Astrocyte (in vitro differentiated cells and primary cell): ENCODE data around the gene NCAM2. TPM values are rescaled to one million over a fixed set of nuclear protein-coding genes. Genes with fewer than 3 reads are reported as not detected.

Experiments
- DNase-seq: peaks from one replicate; pipeline ENCODE4 v3.0.0-alpha.2; 2010; ENCODE audit warnings: low read depth
- FAIRE-seq: peaks from 2 replicates; lab custom pipeline; 2011; peaks lifted over from hg19 to GRCh38; lab: Jason Lieb, UNC
- H2AFZ ChIP-seq: 2 replicates; pipeline ENCODE4 v1.6.0; 2012; ENCODE audit warnings: low read depth, low read length, inconsistent platforms
- H3K27ac ChIP-seq: 2 replicates; pipeline ENCODE4 v1.5.1; 2011; ENCODE audit warnings: low read depth, low read length, inconsistent platforms
- H3K27me3 ChIP-seq: 2 replicates; pipeline ENCODE4 v1.6.0; 2011; ENCODE audit warnings: low read length, inconsistent platforms; ENCODE audit not compliant: insufficient read depth
- H3K36me3 ChIP-seq: 2 replicates; pipeline ENCODE4 v1.5.1; 2011; ENCODE audit warnings: low read length, inconsistent platforms; ENCODE audit not compliant: insufficient read depth
- H3K4me1 ChIP-seq: 2 replicates; pipeline ENCODE4 v1.5.1; 2011; ENCODE audit warnings: low read length, inconsistent platforms; ENCODE audit not compliant: insufficient read depth
- H3K4me2 ChIP-seq: 2 replicates; pipeline ENCODE4 v1.6.0; 2012; ENCODE audit warnings: low read length, inconsistent platforms
- H3K4me3 ChIP-seq: 2 replicates; pipeline ENCODE4 v1.5.1; 2011; ENCODE audit warnings: low read depth, mild to moderate bottlenecking, low read length, inconsistent platforms; ENCODE audit not compliant: insufficient read depth
- H3K79me2 ChIP-seq: 2 replicates; pipeline ENCODE4 v1.6.0; 2012; ENCODE audit warnings: mild to moderate bottlenecking, low read length, inconsistent platforms; ENCODE audit not compliant: insufficient read depth
- H3K9ac ChIP-seq: 2 replicates; pipeline ENCODE4 v1.6.0; 2012; ENCODE audit warnings: mild to moderate bottlenecking, low read length, inconsistent platforms
- H3K9me3 ChIP-seq: 2 replicates; pipeline ENCODE4 v1.5.1; 2012; ENCODE audit warnings: low read depth, mild to moderate bottlenecking, low read length, inconsistent platforms; ENCODE audit not compliant: insufficient read depth
- H4K20me1 ChIP-seq: 2 replicates; pipeline ENCODE4 v1.6.0; 2012; ENCODE audit warnings: low read length, inconsistent platforms; ENCODE audit not compliant: insufficient read depth
- H3K27ac Mint-ChIP-seq: one replicate; pipeline ENCODE4 v1.8.0; 2021; ENCODE audit warnings: mild to moderate bottlenecking, mixed read lengths; ENCODE audit not compliant: unreplicated experiment
- H3K27me3 Mint-ChIP-seq: one replicate; pipeline ENCODE4 v1.8.0; 2021; ENCODE audit warnings: low read depth, mixed read lengths; ENCODE audit not compliant: unreplicated experiment
- H3K36me3 Mint-ChIP-seq: one replicate; pipeline ENCODE4 v1.8.0; 2021; ENCODE audit warnings: low read depth, mixed read lengths; ENCODE audit not compliant: unreplicated experiment
- H3K4me1 Mint-ChIP-seq: one replicate; pipeline ENCODE4 v1.8.0; 2021; ENCODE audit warnings: low read depth, mixed read lengths; ENCODE audit not compliant: unreplicated experiment
- H3K4me3 Mint-ChIP-seq: one replicate; pipeline ENCODE4 v1.8.0; 2021; ENCODE audit warnings: mild to moderate bottlenecking, moderate library complexity, mixed read lengths; ENCODE audit not compliant: unreplicated experiment
- H3K9me3 Mint-ChIP-seq: one replicate; pipeline ENCODE4 v1.8.0; 2021; ENCODE audit warnings: mild to moderate bottlenecking, mixed read lengths; ENCODE audit not compliant: unreplicated experiment
- CTCF ChIP-seq: IDR thresholded peaks from 2 replicates; pipeline ENCODE4 v1.5.1; 2011; ENCODE audit warnings: low read depth, mild to moderate bottlenecking, inconsistent platforms, low read length, moderate library complexity; ENCODE audit not compliant: insufficient read depth
- EZH2 ChIP-seq: IDR thresholded peaks from 2 replicates; pipeline ENCODE4 v1.6.1; 2012; ENCODE audit warnings: mild to moderate bottlenecking, low read length, inconsistent platforms; ENCODE audit not compliant: insufficient read depth
- total RNA-seq: library from RNA; stranded (reverse); gene quantifications from 2 replicates; pipeline ENCODE4 v1.2.1, GENCODE V29; 2021

NCAM2 gene
- total RNA-seq, 1 donor from 2014 or later, result 6.8 TPM

- no peak overlapping the region for H3K4me2 ChIP-seq
- Mint-ChIP-seq H3K27ac (no peak overlapping the region), H3K4me1 (no peaks in the 10 kb centered on the region), H3K27me3 (no peaks in the 10 kb centered on the region), H3K36me3 (no peaks in the 10 kb centered on the region), H3K4me3 (no peak overlapping the region), H3K9me3 (no peaks in the 10 kb centered on the region)
- no peaks in the 10 kb centered on the region for H3K27me3 ChIP-seq
- DNase-seq (no peak), FAIRE-seq (no peak)
- no peak overlapping the region for H2AFZ ChIP-seq
- H4K20me1 ChIP-seq, result no peaks in the 10 kb centered on the region
- H3K9me3 ChIP-seq, result no peaks in the 10 kb centered on the region
- peaks cover 3% of the 10 kb centered on the region for H3K4me1 ChIP-seq
- TF ChIP-seq EZH2 (no peak), CTCF (no peak)
- H3K79me2 ChIP-seq, result no peaks in the 10 kb centered on the region
- H3K9ac ChIP-seq, result no peak overlapping the region
- H3K36me3 ChIP-seq, result no peaks in the 10 kb centered on the region
- H3K4me3 ChIP-seq, result no peak overlapping the region
- no peak overlapping the region for H3K27ac ChIP-seq
Measured at GRCh38 chr21:21030311-21030710, 32.1 kb downstream of the NCAM2 start.

- Histone ChIP-seq H3K9me3 (no peaks in the 10 kb centered on the region), H3K4me2 (no peak overlapping the region), H3K79me2 (no peaks in the 10 kb centered on the region), H2AFZ (no peak overlapping the region), H3K9ac (no peak overlapping the region), H3K27me3 (no peaks in the 10 kb centered on the region), H3K4me3 (no peak overlapping the region), H3K27ac (no peak overlapping the region), H3K4me1 (peaks cover 3% of the 10 kb centered on the region), H3K36me3 (no peaks in the 10 kb centered on the region), H4K20me1 (no peaks in the 10 kb centered on the region)
- H3K36me3 Mint-ChIP-seq, result no peaks in the 10 kb centered on the region
- H3K27me3 Mint-ChIP-seq, result no peaks in the 10 kb centered on the region
- H3K27ac Mint-ChIP-seq, result no peak overlapping the region
- no peaks in the 10 kb centered on the region for H3K9me3 Mint-ChIP-seq
- DNase-seq (no peak), FAIRE-seq (no peak)
- TF ChIP-seq CTCF, result no peak
- TF ChIP-seq EZH2, result no peak
- no peaks in the 10 kb centered on the region for H3K4me1 Mint-ChIP-seq
- no peak overlapping the region for H3K4me3 Mint-ChIP-seq
Measured at GRCh38 chr21:21034036-21034435, 35.8 kb downstream of the NCAM2 start.

GRCh38 chr21:21039624-21040170, 41.5 kb downstream of the NCAM2 start:
- Histone ChIP-seq H3K27ac (no peak overlapping the region), H3K4me1 (no peaks in the 10 kb centered on the region), H3K4me3 (no peak overlapping the region), H4K20me1 (no peaks in the 10 kb centered on the region), H3K36me3 (no peaks in the 10 kb centered on the region), H3K9me3 (no peaks in the 10 kb centered on the region), H3K79me2 (no peaks in the 10 kb centered on the region), H2AFZ (no peak overlapping the region), H3K9ac (no peak overlapping the region), H3K27me3 (no peaks in the 10 kb centered on the region), H3K4me2 (no peak overlapping the region)
- no peak for TF ChIP-seq CTCF
- no peak for TF ChIP-seq EZH2
- Mint-ChIP-seq H3K4me3 (no peak overlapping the region), H3K27me3 (no peaks in the 10 kb centered on the region), H3K36me3 (no peaks in the 10 kb centered on the region), H3K4me1 (no peaks in the 10 kb centered on the region), H3K9me3 (no peaks in the 10 kb centered on the region), H3K27ac (no peak overlapping the region)
- no peak for DNase-seq
- FAIRE-seq, result no peak
